Hepatocyte (in vitro differentiated cells): ENCODE results near the gene IGLL5. TPM values are rescaled to one million over a fixed set of nuclear protein-coding genes. Genes with fewer than 3 reads are reported as not detected.

Experiments
- DNase-seq: peaks from one replicate; pipeline ENCODE4 v3.0.0-alpha.2; 2016; ENCODE audit warnings: low spot score
- H2AFZ ChIP-seq: fragments of 200-600 bp; sonication (generic); 2 replicates; pipeline ENCODE4 v1.6.0; 2016; ENCODE audit warnings: antibody characterized with exemption, mild to moderate bottlenecking
- H3K27ac ChIP-seq: fragments of 200-600 bp; sonication (generic); 2 replicates; pipeline ENCODE4 v1.5.1; 2016; ENCODE audit warnings: mild to moderate bottlenecking
- H3K27me3 ChIP-seq: fragments of 200-600 bp; sonication (generic); 2 replicates; pipeline ENCODE4 v1.6.1; 2016
- H3K36me3 ChIP-seq: fragments of 200-600 bp; sonication (generic); replicated peaks from 2 replicates; pipeline ENCODE4 v1.5.1; 2016; ENCODE audit warnings: low read depth; ENCODE audit not compliant: insufficient read depth
- H3K4me1 ChIP-seq: fragments of 200-600 bp; sonication (generic); 2 replicates; pipeline ENCODE4 v1.5.1; 2016; ENCODE audit warnings: mild to moderate bottlenecking, moderate library complexity; ENCODE audit not compliant: insufficient read depth
- H3K4me2 ChIP-seq: fragments of 200-600 bp; sonication (generic); 2 replicates; pipeline ENCODE4 v1.6.0; 2016
- H3K4me3 ChIP-seq: fragments of 200-600 bp; sonication (generic); 2 replicates; pipeline ENCODE4 v1.5.1; 2016; ENCODE audit warnings: mild to moderate bottlenecking
- H3K79me2 ChIP-seq: fragments of 200-600 bp; sonication (generic); 2 replicates; pipeline ENCODE4 v1.6.0; 2017; ENCODE audit warnings: mild to moderate bottlenecking
- H3K9me2 ChIP-seq: fragments of 200-600 bp; sonication (generic); replicated peaks from 2 replicates; pipeline ENCODE4 v1.6.0; 2017; ENCODE audit warnings: mild to moderate bottlenecking; ENCODE audit not compliant: insufficient read depth
- H3K9me3 ChIP-seq: fragments of 200-600 bp; sonication (generic); 2 replicates; pipeline ENCODE4 v1.5.1; 2016; ENCODE audit warnings: low read depth, mild to moderate bottlenecking
- H4K20me1 ChIP-seq: fragments of 200-600 bp; sonication (generic); 2 replicates; pipeline ENCODE4 v1.6.0; 2016; ENCODE audit warnings: mild to moderate bottlenecking; ENCODE audit not compliant: insufficient read depth, poor library complexity, severe bottlenecking
- CTCF ChIP-seq: fragments of 200-600 bp; sonication (generic); IDR thresholded peaks from 2 replicates; pipeline ENCODE4 v1.5.1; 2016; ENCODE audit warnings: antibody characterized with exemption, mild to moderate bottlenecking; ENCODE audit not compliant: poor library complexity
- EZH2 ChIP-seq: fragments of 200-600 bp; sonication (generic); IDR thresholded peaks from 2 replicates; pipeline ENCODE4 v1.6.1; 2016; ENCODE audit warnings: antibody characterized with exemption, mild to moderate bottlenecking, borderline replicate concordance
- EZH2phosphoT487 ChIP-seq: fragments of 200-600 bp; sonication (generic); IDR thresholded peaks from one replicate; pipeline ENCODE4 v1.6.1; 2018; ENCODE audit warnings: antibody characterized with exemption, mild to moderate bottlenecking, low read depth, moderate library complexity; ENCODE audit not compliant: unreplicated experiment, severe bottlenecking
- WGBS: methylation state at CpG from one replicate; pipeline ENCODE4 v1.1.6; 2016; ENCODE audit warnings: low lambda C conversion rate; ENCODE audit errors: missing lambda C conversion rate; 5-methylcytosine and 5-hydroxymethylcytosine counted together
- polyA plus RNA-seq: library from polyadenylated mRNA; unstranded; fragments of >200 nt; fragmentation: Nextera tagmentation; extraction: Ambion mirVana; gene quantifications from 2 replicates; pipeline ENCODE4 v1.2.1, GENCODE V29; 2016
- total RNA-seq: library from RNA; depleted of rRNA; stranded (reverse); fragments of >200 nt; gene quantifications from 2 replicates; pipeline ENCODE4 v1.2.3, GENCODE V29; 2014

The IGLL5 gene
- total and polyA plus RNA-seq, 2 experiments from 2014 or later: not detected

DNA sequence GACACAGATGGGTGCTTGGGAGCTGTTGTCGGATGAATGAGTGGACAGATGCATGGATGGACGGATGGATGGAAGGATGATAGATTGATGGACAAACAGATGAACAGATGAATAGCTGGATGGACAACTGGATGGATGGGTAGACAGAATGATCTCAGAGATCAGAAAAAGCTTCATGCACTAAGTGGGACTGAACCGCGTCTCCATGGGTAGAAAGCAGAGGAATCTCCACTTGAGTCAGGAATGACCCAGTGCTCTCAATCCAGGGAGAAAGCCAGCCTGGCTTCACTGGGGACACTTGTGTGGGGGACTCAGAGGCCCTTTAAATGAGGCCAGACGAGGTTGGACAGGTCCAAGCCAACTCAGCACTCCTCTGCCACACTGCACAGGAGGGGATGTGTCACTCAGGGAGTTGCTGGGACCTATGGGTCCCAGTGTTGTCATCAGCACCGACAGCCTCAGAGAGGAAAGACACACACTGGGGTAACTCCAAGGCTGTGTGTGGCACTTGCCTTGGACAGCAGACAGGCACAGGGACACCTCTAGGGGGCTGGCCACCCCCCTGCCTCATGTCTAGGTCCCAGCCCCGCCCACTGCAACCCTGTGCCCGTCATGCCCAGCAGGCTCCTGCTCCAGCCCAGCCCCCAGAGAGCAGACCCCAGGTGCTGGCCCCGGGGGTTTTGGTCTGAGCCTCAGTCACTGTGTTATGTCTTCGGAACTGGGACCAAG, 5.6 kb downstream of the IGLL5 start:
- H3K4me3 ChIP-seq: no peak overlapping the region
- no peaks in the 10 kb centered on the region for H3K36me3 ChIP-seq
- H3K27me3 ChIP-seq: peaks cover 8% of the 10 kb centered on the region
- H3K4me2 ChIP-seq: no peak overlapping the region
- H3K9me3 ChIP-seq: no peaks in the 10 kb centered on the region
- TF ChIP-seq EZH2: no peak
- TF ChIP-seq CTCF: no peak
- TF ChIP-seq EZH2phosphoT487: no peak
- H4K20me1 ChIP-seq: no peaks in the 10 kb centered on the region
- no peaks in the 10 kb centered on the region for H3K4me1 ChIP-seq
- no peaks in the 10 kb centered on the region for H3K79me2 ChIP-seq
- H2AFZ ChIP-seq: no peak overlapping the region
- no peak overlapping the region for H3K27ac ChIP-seq
- H3K9me2 ChIP-seq: no peaks in the 10 kb centered on the region
- DNase-seq: no peak
- WGBS: 86% methylated on average over 10 of the region's 10 CpGs

DNA sequence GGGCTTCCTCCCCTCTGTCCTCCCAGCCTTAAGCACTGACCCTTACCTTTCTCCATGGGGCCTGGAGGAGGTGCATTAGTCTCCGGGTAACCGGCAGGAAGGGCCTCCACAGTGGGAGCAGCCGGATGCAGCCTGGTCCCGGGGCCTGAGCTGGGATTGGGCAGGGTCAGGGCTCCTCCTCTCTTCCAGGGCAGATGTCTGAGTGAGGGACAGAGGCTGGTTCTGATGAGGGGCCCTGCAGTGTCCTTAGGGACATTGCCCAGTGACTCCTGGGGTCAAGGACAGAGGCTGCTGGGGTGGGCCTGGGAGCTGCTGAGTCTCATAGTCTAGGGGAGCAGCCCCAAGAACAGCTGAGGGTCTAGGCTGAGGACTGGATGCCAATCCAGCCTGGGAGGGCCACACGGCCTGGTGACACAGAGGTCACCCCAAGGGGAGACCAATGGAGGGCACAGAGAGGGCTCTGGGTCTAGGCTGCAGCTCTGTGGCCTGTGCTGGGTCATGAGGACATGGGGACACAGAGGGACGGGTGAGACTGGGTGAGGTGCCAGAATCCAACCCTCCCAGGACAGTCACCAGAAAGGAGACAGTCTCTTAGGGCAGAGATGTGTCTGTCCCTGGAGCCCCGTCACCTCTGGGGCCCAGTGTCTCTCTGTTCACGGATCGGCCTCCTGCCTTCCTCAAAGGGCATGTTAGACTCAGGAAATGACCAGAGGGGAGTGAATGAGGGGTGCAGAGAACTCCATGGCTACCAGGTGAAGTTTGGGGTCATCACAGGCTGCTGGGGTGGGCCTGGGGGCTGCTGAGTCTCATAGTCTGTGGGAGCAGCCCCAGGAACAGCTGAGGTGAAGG, 6.5 kb downstream of the IGLL5 start:
- Histone ChIP-seq H3K4me2 (no peak overlapping the region), H3K27ac (no peak overlapping the region), H3K9me2 (no peaks in the 10 kb centered on the region), H3K79me2 (no peaks in the 10 kb centered on the region), H2AFZ (no peak overlapping the region), H4K20me1 (no peaks in the 10 kb centered on the region), H3K36me3 (no peaks in the 10 kb centered on the region), H3K4me1 (no peaks in the 10 kb centered on the region), H3K4me3 (no peak overlapping the region), H3K9me3 (no peaks in the 10 kb centered on the region), H3K27me3 (peaks cover 8% of the 10 kb centered on the region)
- TF ChIP-seq EZH2phosphoT487 (no peak), EZH2 (no peak), CTCF (no peak)
- WGBS: 85% methylated on average over 9 of the region's 9 CpGs
- no peak for DNase-seq

DNA sequence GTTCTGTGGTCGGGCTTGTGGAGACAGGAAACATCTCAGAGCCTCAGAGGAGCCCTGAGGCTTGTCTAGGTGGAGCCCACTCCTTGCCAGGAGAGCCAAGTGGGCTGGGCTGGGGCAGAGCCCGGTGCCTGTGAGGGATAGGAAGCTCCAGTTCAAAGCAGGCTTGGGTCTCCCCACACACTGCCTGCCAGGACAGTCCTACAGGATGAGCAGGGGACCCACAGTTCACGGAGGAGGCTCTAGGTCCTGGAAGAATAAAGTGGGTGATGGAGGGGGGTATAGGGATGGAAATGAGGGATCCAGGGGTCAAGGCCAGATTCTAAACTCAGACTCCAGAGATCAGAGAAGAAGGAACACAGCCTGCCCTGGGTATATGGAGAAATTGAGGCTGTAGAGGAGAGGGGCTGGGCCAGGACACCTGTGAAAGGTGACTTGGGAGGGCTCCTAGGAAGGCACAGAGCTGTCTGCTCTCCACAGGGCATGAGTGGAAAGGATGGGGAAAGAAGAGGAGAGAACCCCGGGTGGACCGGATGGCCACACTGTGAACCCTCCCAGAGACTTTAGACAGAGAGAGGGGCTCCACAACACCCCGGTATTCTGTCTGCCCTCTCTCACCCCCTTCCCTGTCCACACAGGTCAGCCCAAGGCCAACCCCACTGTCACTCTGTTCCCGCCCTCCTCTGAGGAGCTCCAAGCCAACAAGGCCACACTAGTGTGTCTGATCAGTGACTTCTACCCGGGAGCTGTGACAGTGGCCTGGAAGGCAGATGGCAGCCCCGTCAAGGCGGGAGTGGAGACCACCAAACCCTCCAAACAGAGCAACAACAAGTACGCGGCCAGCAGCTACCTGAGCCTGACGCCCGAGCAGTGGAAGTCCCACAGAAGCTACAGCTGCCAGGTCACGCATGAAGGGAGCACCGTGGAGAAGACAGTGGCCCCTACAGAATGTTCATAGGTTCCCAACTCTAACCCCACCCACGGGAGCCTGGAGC, 7.4 kb downstream of the IGLL5 start:
- H3K4me1 ChIP-seq: no peaks in the 10 kb centered on the region
- DNase-seq: no peak
- H3K27me3 ChIP-seq: peaks cover 8% of the 10 kb centered on the region
- no peaks in the 10 kb centered on the region for H4K20me1 ChIP-seq
- no peak overlapping the region for H2AFZ ChIP-seq
- H3K79me2 ChIP-seq: no peaks in the 10 kb centered on the region
- whole genome bisulfite sequencing: 90% methylated on average over 17 of the region's 17 CpGs
- no peaks in the 10 kb centered on the region for H3K9me3 ChIP-seq
- TF ChIP-seq CTCF (no peak), EZH2 (no peak), EZH2phosphoT487 (no peak)
- H3K36me3 ChIP-seq: no peaks in the 10 kb centered on the region
- no peak overlapping the region for H3K27ac ChIP-seq
- no peak overlapping the region for H3K4me2 ChIP-seq
- no peak overlapping the region for H3K4me3 ChIP-seq
- no peaks in the 10 kb centered on the region for H3K9me2 ChIP-seq
